ENCODE results near the gene RHOH. TPM values are rescaled to one million over a fixed set of nuclear protein-coding genes. Genes with fewer than 3 reads are reported as not detected.

The RHOH gene
- total RNA-seq, 3 donors from 2014 or later (not counting 1 experiment from before 2014, with no cell fraction given), result 195 to 233 (median 195) TPM

GRCh38 chr4:40262077-40262528 is 65.3 kb downstream of the RHOH start:
- Mint-ChIP-seq H3K27ac (no peak overlapping the region), H3K27me3 (ENCODE audit: low read depth in 2 of 2) (peaks cover 0 to 6% of the 10 kb centered on the region in 2 donors), H3K4me3 (no peak overlapping the region), H3K4me1 (peaks cover 38 to 46% of the 10 kb centered on the region in 2 donors), H3K36me3 (no peaks in the 10 kb centered on the region), H3K9me3 (no peaks in the 10 kb centered on the region)
- DNase-seq, result no peak
- Histone ChIP-seq H3K36me3 (ENCODE audit: control insufficient read depth, insufficient read depth, low read length) (no peaks in the 10 kb centered on the region), H3K9me3 (ENCODE audit: control insufficient read depth, insufficient read depth, low read length) (no peaks in the 10 kb centered on the region), H3K27me3 (ENCODE audit: control insufficient read depth, insufficient read depth, low read length) (no peaks in the 10 kb centered on the region), H3K27ac (ENCODE audit: low read length) (no peak overlapping the region), H3K4me3 (ENCODE audit: low read length) (no peak overlapping the region), H3K4me1 (ENCODE audit: control insufficient read depth, insufficient read depth, low read length) (peaks cover 38% of the 10 kb centered on the region)
- no peak for ATAC-seq
- TF ChIP-seq CTCF (IDR thresholded peaks at IDR 0.05), result no peak
- intact Hi-C loops (cut with micrococcal nuclease), result no loop called here

DNA sequence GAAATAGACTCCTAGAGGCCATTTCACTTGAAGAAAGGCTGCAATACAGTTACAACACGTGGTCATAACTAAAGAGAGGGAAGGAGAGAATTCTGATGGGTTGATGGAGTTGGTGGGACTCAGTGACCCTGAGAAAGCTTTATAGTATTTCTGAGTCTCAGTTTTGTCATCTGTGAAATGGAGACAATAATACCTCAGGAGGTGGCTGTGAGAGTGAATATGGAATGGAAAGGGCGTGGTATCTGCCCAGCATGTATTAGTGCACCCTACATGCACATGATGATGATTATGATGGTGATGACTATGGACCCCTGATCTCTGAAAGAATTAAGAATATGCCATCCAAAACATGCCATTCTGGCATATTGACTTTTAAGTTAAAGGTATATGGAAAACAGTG is 66.0 kb downstream of the RHOH start:
- peaks cover 38% of the 10 kb centered on the region for H3K4me1 ChIP-seq (ENCODE audit: control insufficient read depth, insufficient read depth, low read length)
- intact Hi-C loops (cut with micrococcal nuclease), result no loop called here
- WGBS (ENCODE audit: insufficient coverage), result 97% methylated on average over 2 of the region's 2 CpGs

DNA sequence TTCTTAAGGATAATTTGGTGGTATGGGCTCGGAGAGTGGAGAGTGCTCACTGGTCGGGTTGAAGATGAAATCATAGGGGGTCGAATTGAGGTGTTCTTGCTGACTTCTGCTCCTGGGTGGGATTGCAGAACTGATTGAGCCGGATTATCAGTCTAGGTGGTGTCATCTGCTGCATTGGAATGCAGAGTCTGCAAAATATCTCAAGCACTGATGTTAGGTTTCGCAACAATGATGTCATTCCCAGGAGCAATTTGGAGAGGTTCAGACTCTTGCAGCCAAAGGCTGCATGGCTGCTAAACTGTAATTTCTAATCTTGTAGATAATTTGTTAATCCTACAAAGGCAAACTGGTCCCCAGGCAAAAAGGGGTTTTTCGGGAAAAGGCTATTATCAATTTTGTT is 67.7 kb downstream of the RHOH start:
- intact Hi-C loops (cut with micrococcal nuclease), result loop anchor here (2.0 kb wide), 1 partner anchor 44 kb away; no protein-coding TSS in a partner anchor
- Mint-ChIP-seq H3K27ac (peak overlapping the region; percentile 83 to 84), H3K4me1 (peaks cover 42 to 49% of the 10 kb centered on the region in 2 donors), H3K27me3 (ENCODE audit: low read depth in 2 of 2) (peaks cover 0 to 2% of the 10 kb centered on the region in 2 donors), H3K36me3 (no peaks in the 10 kb centered on the region), H3K9me3 (no peaks in the 10 kb centered on the region), H3K4me3 (peak overlapping the region; percentile 77)
- Histone ChIP-seq H3K4me1 (ENCODE audit: control insufficient read depth, insufficient read depth, low read length) (peaks cover 41% of the 10 kb centered on the region), H3K27me3 (ENCODE audit: control insufficient read depth, insufficient read depth, low read length) (no peaks in the 10 kb centered on the region), H3K4me3 (ENCODE audit: low read length) (no peak overlapping the region), H3K36me3 (ENCODE audit: control insufficient read depth, insufficient read depth, low read length) (no peaks in the 10 kb centered on the region), H3K9me3 (ENCODE audit: control insufficient read depth, insufficient read depth, low read length) (no peaks in the 10 kb centered on the region), H3K27ac (ENCODE audit: low read length) (no peak overlapping the region)
- WGBS (ENCODE audit: insufficient coverage), result 93% methylated on average over 5 of the region's 6 CpGs
- TF ChIP-seq CTCF (IDR thresholded peaks at IDR 0.05), result no peak
- no peak for DNase-seq
- no peak for ATAC-seq

More for the DNA sequence above, 66.0 kb downstream of the RHOH start:
- H3K27me3 Mint-ChIP-seq (ENCODE audit: low read depth in 2 of 2), result peaks cover 0 to 6% of the 10 kb centered on the region in 2 donors
- Histone ChIP-seq H3K4me3 (ENCODE audit: low read length) (no peak overlapping the region), H3K27me3 (ENCODE audit: control insufficient read depth, insufficient read depth, low read length) (no peaks in the 10 kb centered on the region), H3K27ac (ENCODE audit: low read length) (no peak overlapping the region), H3K36me3 (ENCODE audit: control insufficient read depth, insufficient read depth, low read length) (no peaks in the 10 kb centered on the region), H3K9me3 (ENCODE audit: control insufficient read depth, insufficient read depth, low read length) (no peaks in the 10 kb centered on the region)
- ATAC-seq (no peak), DNase-seq (no peak)
- H3K9me3 Mint-ChIP-seq, result no peaks in the 10 kb centered on the region
- peak overlapping the region in 1 of 2 donors; percentile 14 for H3K27ac Mint-ChIP-seq
- H3K4me3 Mint-ChIP-seq, result peak overlapping the region; percentile 35
- H3K4me1 Mint-ChIP-seq, result peaks cover 42 to 49% of the 10 kb centered on the region in 2 donors
- no peak for TF ChIP-seq CTCF (IDR thresholded peaks at IDR 0.05)
- no peaks in the 10 kb centered on the region for H3K36me3 Mint-ChIP-seq
